PC-9 (cell line): ENCODE measurements around the gene HES3. TPM values are rescaled to one million over a fixed set of nuclear protein-coding genes. Genes with fewer than 3 reads are reported as not detected.

ENCODE experiments used
- BruUV-seq: library from RNA; stranded (reverse); fragments of 400-500 nt; replicated peaks from 2 replicates; lab custom pipeline; 2021; lab: Mats Ljungman, UMichigan
- CTCF ChIA-PET: fragments of 300-600 bp; sonication (Branson Sonifier 250); formaldehyde crosslinking; loops from one replicate; lab custom pipeline; 2022; ENCODE audit warnings: antibody characterized with exemption; lab: Charles Lee
- POLR2A ChIA-PET: fragments of 300-600 bp; sonication (Branson Sonifier 250); formaldehyde crosslinking; loops from one replicate; lab custom pipeline; 2022; ENCODE audit warnings: antibody characterized with exemption; ENCODE audit not compliant: unreplicated experiment; lab: Charles Lee
- DNase-seq, 2 experiments: peaks; one replicate each; pipeline versions ENCODE4 v3.0.0 to v3.0.0-alpha.2; 2015 to 2022; ENCODE audit warnings: mixed read lengths in 1 of 2
- H2AFZ ChIP-seq: fragments of 200-600 bp; sonication (generic); 2 replicates; pipeline ENCODE4 v1.8.1; 2017; ENCODE audit warnings: antibody characterized with exemption
- H3F3A ChIP-seq: fragments of 200-600 bp; sonication (generic); 2 replicates; pipeline ENCODE4 v1.8.1; 2017; ENCODE audit warnings: antibody characterized with exemption, mild to moderate bottlenecking, low read depth; ENCODE audit not compliant: insufficient read depth
- H3K27ac ChIP-seq: fragments of 200-600 bp; sonication (generic); 2 replicates; pipeline ENCODE4 v1.6.1; 2016; ENCODE audit warnings: mixed run types
- H3K27me3 ChIP-seq: fragments of 200-600 bp; sonication (generic); 2 replicates; pipeline ENCODE4 v1.6.1; 2016; ENCODE audit warnings: low read depth, mixed run types; ENCODE audit not compliant: insufficient read depth
- H3K36me3 ChIP-seq: fragments of 200-600 bp; sonication (generic); 2 replicates; pipeline ENCODE4 v1.6.1; 2016; ENCODE audit warnings: low read depth, mixed run types
- H3K4me1 ChIP-seq: fragments of 200-600 bp; sonication (generic); replicated peaks from 2 replicates; pipeline ENCODE4 v1.6.1; 2016; ENCODE audit warnings: mixed run types; ENCODE audit not compliant: insufficient read depth
- H3K4me2 ChIP-seq: fragments of 200-600 bp; sonication (generic); 2 replicates; pipeline ENCODE4 v1.6.1; 2017; ENCODE audit warnings: mixed run types
- H3K4me3 ChIP-seq: fragments of 200-600 bp; sonication (generic); 2 replicates; pipeline ENCODE4 v1.6.1; 2016; ENCODE audit warnings: mixed run types
- H3K79me2 ChIP-seq: fragments of 200-600 bp; sonication (generic); 2 replicates; pipeline ENCODE4 v1.6.1; 2017; ENCODE audit warnings: low read depth, mixed run types
- H3K9me2 ChIP-seq: fragments of 200-600 bp; sonication (generic); 2 replicates; pipeline ENCODE4 v1.8.1; 2017; ENCODE audit warnings: mild to moderate bottlenecking; ENCODE audit not compliant: insufficient read depth
- H3K9me3 ChIP-seq: fragments of 200-600 bp; sonication (generic); 2 replicates; pipeline ENCODE4 v1.8.1; 2016; ENCODE audit warnings: low read depth; ENCODE audit not compliant: insufficient read depth
- H4K20me1 ChIP-seq: fragments of 200-600 bp; sonication (generic); 2 replicates; pipeline ENCODE4 v1.8.1; 2017; ENCODE audit not compliant: insufficient read depth
- EZH2 ChIP-seq: fragments of 200-600 bp; sonication (generic); IDR thresholded peaks from 2 replicates; pipeline ENCODE4 v1.8.0; 2017; ENCODE audit warnings: antibody characterized with exemption, low read depth
- intact Hi-C: fragments of 100-400 bp; cut with micrococcal nuclease; formaldehyde crosslinking; loops from one replicate; pipeline ENCODE4 v1.10.0; 2022; ENCODE audit not compliant: unreplicated experiment
- total RNA-seq: library from RNA; stranded (reverse); gene quantifications from 2 replicates; pipeline ENCODE4 v1.2.3, GENCODE V29; 2021
- TF ChIP-seq, protein P1 (sequence below): fragments of 200-600 bp; sonication (generic); conservative IDR thresholded peaks from 2 replicates; pipeline ENCODE4 v1.6.1; 2017; ENCODE audit warnings: mixed run types, antibody characterized with exemption, mild to moderate bottlenecking, moderate library complexity

Gene HES3
- total RNA-seq, 1 experiment from 2014 or later, result not detected

DNA sequence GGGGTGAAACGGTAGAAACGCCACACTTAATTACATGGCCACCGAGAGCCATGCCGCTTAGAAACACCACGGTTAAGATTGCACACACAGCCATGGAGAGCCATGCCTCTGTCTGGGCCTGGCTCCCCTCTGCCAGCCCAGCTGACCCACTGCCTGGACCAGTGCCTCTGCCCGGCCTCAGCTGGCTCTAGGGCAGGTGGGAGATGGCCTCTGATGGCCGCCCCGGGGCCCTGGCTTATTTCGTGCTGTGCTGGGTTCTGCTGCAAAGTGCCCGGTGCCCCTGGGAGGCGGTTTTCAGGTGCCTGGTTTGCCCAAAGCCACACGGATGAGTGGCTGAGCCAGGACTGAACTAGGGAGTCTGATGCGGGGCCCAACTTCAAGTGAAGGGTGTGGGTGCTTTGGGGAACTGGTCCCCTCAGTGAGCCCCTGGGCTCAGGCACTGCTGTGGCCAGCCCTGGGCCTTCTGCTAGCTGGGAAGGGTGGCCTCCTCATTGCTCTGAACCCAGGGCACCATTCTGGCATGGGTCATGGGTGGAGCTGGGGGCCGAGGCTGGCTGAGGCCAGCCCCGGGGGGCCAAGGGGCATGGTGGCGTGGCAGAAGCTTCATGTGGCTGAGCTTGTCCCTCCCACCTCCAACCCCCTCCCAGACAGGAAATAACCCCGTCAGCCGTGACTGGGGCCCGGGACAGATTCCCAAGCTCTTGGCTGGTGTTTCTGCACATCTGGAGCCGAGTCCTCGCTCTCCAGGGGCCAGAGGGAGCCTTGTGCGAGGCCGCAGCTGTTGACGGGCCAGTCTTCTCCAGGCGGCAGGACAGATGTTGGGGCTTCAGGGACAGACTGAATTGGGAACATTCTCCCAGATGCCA, 18.8 kb downstream of the HES3 start:
- DNase-seq, result no peak
- Histone ChIP-seq H3K4me3 (no peak overlapping the region), H2AFZ (no peak overlapping the region), H3K36me3 (no peaks in the 10 kb centered on the region), H3K4me2 (no peak overlapping the region), H3K9me2 (no peaks in the 10 kb centered on the region), H3K79me2 (no peaks in the 10 kb centered on the region), H3K27ac (no peak overlapping the region), H3K4me1 (no peaks in the 10 kb centered on the region), H4K20me1 (no peaks in the 10 kb centered on the region), H3K9me3 (no peaks in the 10 kb centered on the region), H3K27me3 (no peaks in the 10 kb centered on the region), H3F3A (0 out of 2 replicates have a peak, but pooled peaks cover 5% of the 10 kb centered on the region)
- POLR2A ChIA-PET, result no interaction called here
- CTCF ChIA-PET, result no interaction called here
- no peak for TF ChIP-seq EZH2
- TF ChIP-seq, protein P1, sequence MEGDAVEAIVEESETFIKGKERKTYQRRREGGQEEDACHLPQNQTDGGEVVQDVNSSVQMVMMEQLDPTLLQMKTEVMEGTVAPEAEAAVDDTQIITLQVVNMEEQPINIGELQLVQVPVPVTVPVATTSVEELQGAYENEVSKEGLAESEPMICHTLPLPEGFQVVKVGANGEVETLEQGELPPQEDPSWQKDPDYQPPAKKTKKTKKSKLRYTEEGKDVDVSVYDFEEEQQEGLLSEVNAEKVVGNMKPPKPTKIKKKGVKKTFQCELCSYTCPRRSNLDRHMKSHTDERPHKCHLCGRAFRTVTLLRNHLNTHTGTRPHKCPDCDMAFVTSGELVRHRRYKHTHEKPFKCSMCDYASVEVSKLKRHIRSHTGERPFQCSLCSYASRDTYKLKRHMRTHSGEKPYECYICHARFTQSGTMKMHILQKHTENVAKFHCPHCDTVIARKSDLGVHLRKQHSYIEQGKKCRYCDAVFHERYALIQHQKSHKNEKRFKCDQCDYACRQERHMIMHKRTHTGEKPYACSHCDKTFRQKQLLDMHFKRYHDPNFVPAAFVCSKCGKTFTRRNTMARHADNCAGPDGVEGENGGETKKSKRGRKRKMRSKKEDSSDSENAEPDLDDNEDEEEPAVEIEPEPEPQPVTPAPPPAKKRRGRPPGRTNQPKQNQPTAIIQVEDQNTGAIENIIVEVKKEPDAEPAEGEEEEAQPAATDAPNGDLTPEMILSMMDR, result no peak
- intact Hi-C loops, result loop anchor here (5.0 kb wide), 3 partner anchors 40 to 140 kb away; no protein-coding TSS in a partner anchor
- BruUV-seq, result no TSS peak

DNA sequence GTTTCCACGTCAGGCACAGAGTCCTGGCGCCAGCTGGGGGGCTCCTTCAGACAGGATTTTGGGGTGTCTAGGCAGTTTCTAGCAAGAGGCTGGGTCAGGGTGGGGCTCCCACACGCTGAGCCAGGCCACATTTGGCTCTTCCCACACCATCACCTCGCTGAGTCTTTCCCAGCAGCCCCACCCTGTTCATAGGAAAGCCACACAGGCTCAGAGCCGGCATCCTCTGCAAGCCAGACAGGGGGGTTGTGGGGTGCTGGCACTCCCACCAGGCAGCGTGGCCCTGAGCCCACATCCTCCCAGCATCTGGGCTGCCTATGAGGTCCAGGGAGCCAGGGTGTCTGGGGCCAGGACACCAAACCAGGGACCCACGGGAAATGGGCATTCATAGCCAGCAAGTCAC, 19.7 kb downstream of the HES3 start:
- no peak overlapping the region for H3K4me3 ChIP-seq
- H4K20me1 ChIP-seq, result no peaks in the 10 kb centered on the region
- DNase-seq, result no peak
- intact Hi-C loops, result loop anchor here (5.0 kb wide), 3 partner anchors 39 to 139 kb away; no protein-coding TSS in a partner anchor
- 0 out of 2 replicates have a peak, but pooled peaks cover 5% of the 10 kb centered on the region for H3F3A ChIP-seq
- no peak overlapping the region for H3K27ac ChIP-seq
- no peak overlapping the region for H3K4me2 ChIP-seq
- no peaks in the 10 kb centered on the region for H3K9me3 ChIP-seq
- ChIA-PET POLR2A (no interaction called here), CTCF (interaction anchor here (0.5 kb wide), 1 partner anchor 177 kb away, joined by 5 read pairs; no protein-coding TSS in a partner anchor)
- TF ChIP-seq, protein P1, result no peak
- TF ChIP-seq EZH2, result no peak
- no peak overlapping the region for H2AFZ ChIP-seq
- H3K4me1 ChIP-seq, result no peaks in the 10 kb centered on the region
- no peaks in the 10 kb centered on the region for H3K9me2 ChIP-seq
- no peaks in the 10 kb centered on the region for H3K27me3 ChIP-seq
- no TSS peak for BruUV-seq
- no peaks in the 10 kb centered on the region for H3K36me3 ChIP-seq
- no peaks in the 10 kb centered on the region for H3K79me2 ChIP-seq

DNA sequence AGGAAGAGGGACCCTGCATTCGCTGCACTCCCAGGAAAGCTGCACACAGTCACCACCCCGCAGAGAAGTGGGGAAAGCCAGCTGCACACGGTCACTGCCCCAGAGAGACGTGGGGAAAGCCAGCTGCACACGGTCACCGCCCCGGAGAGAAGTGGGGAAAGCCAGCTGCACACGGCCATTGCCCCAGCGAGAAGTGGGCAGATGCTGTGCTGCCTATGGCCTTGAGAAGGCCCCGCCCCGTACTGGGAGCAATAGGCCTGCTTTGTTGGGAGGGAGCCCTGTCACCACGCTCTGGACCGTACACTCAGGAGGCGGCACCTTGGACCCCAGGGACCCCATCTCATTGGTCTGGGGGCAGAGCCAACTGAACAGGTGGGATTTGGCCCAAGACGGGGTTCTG, 21.2 kb downstream of the HES3 start:
- no peak for DNase-seq
- no peaks in the 10 kb centered on the region for H4K20me1 ChIP-seq
- CTCF ChIA-PET, result interaction anchor here (0.6 kb wide), 1 partner anchor 221 kb away, joined by 3 read pairs; no protein-coding TSS in a partner anchor

More for the DNA sequence above, 21.2 kb downstream of the HES3 start:
- no peak overlapping the region for H3K27ac ChIP-seq
- H3K9me3 ChIP-seq, result no peaks in the 10 kb centered on the region
- TF ChIP-seq, protein P1, result no peak
- no peak for TF ChIP-seq EZH2
- H3K9me2 ChIP-seq, result no peaks in the 10 kb centered on the region
- H2AFZ ChIP-seq, result no peak overlapping the region
- H3K4me3 ChIP-seq, result no peak overlapping the region
- no peaks in the 10 kb centered on the region for H3F3A ChIP-seq
- intact Hi-C loops, result no loop called here
- BruUV-seq, result no TSS peak
- H3K27me3 ChIP-seq, result no peaks in the 10 kb centered on the region
- no peaks in the 10 kb centered on the region for H3K36me3 ChIP-seq
- POLR2A ChIA-PET, result no interaction called here
- no peak overlapping the region for H3K4me2 ChIP-seq
- no peaks in the 10 kb centered on the region for H3K79me2 ChIP-seq
- H3K4me1 ChIP-seq, result no peaks in the 10 kb centered on the region
